ENCODE measurements around the gene CNOT8.

DNA sequence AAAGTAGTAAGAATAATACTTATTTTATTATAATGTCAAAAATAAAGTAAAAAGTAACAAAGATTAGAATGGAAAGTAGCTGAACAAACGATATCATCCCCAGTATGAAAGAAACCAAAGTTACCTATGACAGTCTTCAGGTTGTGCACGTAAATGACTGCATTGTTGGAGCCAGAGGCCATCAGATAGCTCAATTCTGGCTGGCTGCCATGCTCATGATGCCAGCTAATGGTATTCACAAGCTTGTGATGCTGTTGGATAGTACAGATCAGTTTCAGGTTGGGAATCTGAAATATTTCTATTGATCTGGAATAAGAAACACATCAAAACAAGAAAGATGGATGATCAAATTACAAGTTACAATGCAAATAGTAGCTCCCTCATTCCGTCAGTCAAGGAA is 58.4 kb downstream of the CNOT8 start:
- TF ChIP-seq, protein P1, sequence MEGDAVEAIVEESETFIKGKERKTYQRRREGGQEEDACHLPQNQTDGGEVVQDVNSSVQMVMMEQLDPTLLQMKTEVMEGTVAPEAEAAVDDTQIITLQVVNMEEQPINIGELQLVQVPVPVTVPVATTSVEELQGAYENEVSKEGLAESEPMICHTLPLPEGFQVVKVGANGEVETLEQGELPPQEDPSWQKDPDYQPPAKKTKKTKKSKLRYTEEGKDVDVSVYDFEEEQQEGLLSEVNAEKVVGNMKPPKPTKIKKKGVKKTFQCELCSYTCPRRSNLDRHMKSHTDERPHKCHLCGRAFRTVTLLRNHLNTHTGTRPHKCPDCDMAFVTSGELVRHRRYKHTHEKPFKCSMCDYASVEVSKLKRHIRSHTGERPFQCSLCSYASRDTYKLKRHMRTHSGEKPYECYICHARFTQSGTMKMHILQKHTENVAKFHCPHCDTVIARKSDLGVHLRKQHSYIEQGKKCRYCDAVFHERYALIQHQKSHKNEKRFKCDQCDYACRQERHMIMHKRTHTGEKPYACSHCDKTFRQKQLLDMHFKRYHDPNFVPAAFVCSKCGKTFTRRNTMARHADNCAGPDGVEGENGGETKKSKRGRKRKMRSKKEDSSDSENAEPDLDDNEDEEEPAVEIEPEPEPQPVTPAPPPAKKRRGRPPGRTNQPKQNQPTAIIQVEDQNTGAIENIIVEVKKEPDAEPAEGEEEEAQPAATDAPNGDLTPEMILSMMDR (IDR thresholded peaks at IDR 0.05): no peak
- no peak for TF ChIP-seq POLR2A (IDR thresholded peaks at IDR 0.05)

Measured in body of pancreas (tissue), 4 donors.